ENCODE measurements around the gene COL26A1.

COL26A1 gene

DNA sequence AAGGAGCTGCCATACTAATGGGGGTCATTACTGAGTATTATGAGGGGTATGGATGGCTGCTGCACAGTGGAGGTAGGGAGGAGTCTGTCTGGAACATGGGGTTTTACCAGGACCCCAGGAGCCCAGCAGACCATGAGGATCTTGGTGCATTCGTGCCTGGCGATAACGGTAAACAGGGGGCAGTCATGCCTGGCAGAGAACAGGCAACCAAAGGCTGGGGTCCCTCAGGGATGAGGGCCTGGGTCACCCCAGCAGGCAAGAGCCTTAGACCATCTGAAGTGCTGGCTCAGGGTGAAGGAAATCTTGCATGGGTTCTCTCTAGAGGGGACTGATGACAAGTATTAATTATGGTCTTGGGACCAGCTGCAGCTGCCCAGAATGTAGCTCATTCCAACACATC is 220.3 kb downstream of the COL26A1 start:
- no peak for DNase-seq

DNA sequence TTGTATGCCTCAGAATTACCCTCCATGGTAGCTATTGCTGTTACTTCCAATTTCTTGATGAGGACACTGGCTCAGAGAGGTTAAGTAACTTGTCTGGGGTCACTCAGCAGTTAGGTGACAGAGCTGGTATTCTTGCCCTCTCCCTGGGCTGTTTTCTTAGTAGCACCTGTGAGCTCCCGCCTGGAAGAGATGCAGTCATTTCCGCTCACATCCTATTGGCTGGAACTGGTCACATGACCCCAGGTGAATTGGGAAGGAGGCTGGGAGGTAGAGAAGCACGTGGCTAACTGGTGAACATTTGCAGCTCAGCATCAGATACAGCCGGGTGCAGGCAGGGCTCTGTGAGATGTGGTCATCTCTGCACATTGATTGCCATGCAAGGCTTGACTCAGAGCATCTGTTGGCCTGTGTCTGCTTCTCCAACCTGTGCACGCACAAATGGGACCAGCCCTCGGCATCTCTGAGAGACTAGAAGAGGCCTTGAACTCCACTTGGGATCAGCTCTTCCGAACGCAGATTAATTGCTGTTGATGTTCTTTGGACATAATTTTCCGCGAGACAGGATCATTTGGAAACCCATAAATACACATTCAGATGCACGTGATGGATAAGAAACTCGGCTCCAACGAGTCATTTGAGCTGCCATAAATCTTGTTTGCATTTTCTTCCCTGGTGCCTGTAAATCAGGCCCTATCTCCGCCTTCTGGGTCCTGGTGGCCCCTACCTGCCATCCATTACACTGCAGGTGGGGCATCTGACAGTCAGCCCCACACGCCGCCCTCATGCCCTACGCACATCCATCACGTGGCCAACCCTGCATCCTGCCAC is 223.6 kb downstream of the COL26A1 start:
- DNase-seq, result no peak

DNA sequence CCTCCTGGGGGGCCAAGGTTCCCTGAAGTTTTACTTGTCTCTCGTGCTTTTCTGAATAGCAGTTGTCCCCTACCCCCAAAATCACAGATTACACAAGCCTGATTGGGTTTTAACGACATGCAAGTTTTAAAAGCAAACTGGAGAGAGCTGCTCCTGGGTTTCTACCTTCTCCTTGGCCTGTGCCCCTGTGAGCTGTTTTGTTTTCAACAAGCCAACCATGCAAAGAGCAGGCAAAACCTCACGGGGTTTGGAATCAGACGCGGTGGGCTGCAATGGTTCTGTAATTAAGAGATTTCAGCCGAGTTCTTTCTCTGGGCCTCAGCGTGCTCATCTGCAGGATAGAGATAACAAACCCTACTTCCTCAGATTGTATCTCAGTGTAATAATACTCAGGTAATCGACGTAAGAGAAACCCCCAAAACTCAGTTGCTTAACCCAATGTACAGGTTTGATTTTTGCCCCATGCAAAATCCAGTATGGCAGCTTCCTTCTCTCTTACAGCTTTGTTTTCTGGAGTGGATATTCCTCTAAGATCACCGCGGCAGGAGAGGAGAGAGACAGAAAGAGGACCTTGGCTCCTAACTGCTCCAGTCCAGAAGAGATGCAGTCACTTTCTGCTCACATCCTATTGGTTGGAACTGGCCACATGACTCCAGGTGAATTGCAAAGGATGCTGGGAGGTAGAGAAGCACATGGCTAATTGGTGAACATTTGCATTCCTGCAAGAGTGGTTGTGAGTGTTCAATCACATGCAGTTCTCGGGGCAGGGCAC is 224.4 kb downstream of the COL26A1 start:
- DNase-seq, result no peak

DNA sequence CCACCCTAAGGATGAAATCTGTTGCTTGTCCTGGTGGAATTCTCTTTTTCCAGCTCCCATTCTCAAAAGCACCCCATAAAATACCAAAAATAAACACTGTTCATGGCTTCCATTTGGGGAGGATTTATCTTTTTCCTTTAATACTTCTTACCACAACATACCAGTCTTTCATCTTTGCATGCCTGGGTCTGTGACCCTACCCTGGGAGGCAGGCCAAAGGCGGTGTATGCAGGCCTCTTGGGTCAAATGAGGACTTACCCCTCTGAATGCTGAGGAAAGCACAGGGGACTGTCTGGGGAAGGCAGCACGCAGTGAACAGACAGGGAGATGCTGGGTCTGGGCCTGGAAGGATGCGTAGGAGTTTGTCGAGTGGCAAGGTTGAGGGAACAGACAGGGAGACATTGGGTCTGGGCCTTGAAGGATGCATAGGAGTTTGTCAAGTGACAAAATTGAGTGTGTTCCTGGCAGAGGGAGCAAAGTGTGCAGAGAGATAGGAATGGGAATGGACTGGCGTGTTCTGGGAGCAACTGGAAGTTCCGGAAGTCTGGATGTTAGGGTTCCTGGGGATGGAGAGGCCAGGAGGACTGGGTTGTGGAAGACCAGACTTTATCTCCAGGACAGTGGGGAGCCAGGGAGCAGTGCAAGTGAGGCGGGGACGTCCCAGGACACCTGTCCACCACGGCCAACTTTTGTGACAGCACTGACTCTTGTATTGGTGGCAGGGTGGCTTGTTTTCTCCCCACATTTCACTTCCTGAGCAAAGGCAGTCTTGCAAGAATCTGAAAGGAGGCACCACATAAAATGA is 225.7 kb downstream of the COL26A1 start:
- no peak for DNase-seq

DNA sequence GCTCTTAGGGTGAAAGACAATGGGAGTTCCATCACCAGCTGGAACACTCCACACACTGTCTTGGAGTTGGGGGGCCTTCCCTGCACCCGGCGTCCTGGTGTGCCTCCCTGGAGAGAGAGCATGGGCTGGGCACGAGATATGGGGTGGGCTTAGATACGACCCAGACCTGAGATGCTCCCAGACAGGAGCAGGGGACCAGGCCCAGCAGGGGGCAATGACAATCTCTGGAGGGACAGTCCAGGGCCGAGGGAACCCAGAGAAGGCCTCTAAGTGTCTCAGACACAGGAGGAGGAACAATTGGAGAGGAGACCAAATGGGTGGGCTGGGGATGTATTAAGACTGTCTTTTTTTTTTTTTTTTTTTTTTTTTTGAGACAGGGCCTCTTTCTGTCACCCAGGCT is 226.4 kb downstream of the COL26A1 start:
- no peak for DNase-seq

DNA sequence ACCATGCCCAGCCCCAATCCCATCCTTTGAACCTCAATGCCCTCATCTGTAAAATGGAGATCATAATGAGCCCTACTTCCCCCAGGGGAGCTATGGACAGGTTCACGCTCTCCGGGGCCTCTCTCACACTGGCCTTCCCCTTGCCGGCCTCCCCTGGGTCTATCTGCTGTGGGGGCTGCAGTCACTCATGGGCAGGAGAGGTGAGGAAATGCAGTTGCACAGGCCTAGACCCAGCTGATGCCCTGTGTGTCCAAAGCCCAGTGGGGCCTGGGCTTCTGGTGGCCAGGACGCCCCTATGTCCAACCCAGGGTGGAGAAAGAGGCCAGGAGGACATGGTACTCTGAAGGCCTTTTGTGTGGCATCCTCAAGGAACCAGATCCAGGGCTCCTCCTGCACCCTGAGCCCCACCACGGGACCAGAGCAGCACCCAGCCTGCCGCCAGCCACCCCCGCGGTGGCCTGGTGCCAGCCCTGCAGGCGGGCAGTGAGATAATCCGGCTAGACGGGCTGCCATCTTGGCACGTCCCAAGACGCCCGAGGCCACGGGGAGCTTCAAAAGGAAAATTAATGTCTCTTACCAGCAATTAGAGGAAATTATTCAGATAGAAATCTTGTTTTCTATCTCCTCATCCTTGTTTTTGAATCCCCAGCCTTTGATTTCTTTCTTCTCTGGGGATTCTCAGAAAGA is 227.4 kb downstream of the COL26A1 start:
- DNase-seq, result no peak

DNA sequence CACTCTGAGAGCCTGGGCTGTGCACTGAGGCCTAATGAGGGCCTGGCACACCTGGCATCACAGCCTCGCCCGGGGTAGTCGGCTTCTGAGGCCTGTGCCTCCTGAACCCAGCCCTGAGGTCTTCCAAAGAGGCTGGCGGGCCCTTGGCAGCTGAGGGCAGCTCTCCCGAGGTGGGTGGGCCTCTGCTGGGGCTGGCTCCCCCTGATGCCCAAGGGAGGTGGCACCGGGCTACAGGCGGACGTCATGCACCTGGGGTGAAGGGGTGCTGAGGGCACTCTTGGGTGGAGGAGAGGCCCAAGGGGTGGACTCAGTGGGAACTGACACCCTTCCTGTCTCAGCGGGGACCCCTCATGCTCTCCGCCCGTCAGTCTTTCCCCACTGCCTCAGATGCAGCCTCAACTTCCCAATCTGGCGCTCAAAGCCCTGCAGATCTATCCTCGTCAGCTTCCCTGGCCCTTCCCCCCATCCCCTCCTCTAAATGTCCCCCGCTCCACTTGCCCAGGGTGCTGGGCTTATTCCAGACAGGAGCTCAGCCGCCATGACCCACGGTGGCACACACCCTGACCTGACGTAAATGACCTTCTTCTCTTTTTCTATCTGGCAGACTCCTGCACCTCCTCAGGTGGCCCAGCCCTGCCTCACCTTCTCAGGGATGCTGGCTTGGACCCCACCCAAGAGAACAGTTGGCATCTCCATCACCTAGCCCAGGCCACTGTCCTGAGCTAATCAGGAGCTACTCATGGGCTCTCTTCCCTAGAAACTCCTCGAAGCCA is 228.2 kb downstream of the COL26A1 start:
- no peak for DNase-seq

DNA sequence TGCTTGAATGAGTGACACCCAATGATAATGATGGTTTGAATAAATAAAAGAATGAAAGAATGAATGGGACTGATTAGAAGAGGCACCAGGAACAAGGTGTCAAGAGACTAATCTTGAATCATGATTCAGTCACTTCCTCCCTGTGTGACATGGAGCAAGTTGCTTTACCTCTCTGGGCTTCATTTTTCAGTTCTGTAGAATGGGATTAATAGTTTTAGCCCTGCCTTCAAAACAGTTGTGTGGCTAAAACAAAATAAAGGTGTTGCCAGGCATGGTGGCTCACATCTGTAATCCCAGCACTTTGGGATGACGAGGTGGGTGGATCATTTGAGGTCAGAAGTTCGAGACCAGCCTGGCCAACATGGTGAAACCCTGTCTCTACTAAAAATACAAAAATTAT is 228.8 kb downstream of the COL26A1 start:
- DNase-seq, result no peak

DNA sequence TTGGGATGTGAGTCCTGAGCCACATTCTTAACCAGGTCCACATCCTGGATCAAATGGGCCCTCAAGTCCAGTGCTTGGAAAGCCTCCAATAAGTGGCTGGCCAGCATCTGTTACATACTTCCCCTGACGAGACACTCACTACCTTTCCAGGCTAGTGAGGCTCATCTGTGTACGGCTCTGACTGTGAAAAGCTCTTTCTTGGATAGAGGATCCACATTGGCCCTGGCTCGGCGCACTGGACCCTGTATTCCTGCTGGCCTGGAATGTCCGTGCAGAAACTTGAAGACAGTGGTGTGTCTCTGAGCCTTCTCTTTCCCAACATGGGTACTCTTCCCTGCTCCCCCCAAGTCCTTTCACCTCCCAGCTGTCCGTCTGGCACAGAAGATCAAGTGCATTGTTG is 230.9 kb downstream of the COL26A1 start:
- no peak for DNase-seq

DNA sequence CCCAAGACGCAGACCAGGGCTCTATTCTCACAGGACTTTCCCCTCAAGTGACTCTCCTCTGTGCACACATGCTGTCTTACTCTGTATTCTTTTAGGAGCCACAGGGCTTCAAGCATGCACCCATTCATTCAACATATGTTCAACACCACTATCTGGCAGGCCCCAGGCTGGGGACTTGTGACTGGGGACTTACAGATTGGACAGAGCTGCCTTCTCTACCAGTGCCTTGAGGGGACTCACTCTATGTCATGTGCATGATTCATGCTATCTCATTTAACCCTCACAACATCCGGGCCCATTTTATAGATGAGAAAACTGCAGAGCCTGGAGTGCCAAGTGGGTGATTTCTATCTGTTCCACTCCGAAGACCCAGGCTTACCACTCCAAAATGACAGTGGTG is 232.1 kb downstream of the COL26A1 start:
- DNase-seq, result no peak

DNA sequence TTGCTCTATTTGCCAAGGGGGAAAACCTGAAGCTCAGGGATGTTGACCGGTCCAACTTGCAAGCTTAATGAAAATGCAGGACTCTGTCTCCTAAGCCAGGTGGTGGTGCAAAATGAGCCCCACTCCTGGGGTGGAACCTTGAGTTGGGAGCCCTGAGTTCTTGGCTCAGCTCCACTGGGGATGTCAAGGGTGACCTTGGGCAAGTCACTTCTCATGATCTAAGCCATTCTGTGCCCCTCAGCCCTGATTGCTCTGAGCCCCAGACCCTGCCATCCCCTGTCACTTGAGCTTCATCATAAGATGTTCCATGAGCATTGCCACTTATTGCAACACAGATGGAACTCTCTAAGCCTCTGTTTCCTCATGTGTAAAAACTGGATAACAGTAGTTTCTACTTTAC is 232.6 kb downstream of the COL26A1 start:
- DNase-seq, result no peak

DNA sequence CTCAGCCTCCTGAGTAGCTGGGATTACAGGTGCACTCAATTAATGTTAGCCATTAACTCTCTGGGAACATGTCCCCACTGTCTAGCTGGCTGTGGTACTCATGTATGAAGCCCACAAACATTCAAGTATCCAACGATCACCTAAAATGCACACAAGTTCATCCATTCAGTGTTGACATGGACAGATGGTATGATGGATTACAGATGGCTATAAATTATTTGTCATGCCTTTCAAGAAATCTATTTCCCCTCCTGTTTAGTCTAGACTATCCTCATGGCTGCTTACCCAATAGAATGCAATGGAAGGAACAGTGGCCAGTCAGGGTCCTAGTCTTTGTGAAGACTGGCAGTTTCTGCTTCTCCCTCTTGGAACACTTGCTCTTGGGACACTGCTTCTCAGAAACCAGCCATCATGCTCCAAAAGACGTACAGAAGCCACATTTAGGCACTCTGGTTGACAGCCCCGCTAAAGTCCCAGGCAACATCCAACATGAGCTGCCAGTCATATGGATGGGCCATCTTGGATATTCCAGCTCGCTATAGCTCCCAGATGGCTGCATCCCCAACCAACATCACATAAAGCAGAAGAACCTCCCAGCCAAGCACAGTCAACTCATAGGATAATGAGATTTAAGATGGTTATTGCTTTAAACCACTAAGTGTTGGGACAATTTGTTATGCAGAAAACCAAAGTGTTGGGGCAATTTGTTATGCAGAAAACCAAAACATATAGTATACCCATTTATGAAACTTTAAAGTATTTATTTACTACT is 233.3 kb downstream of the COL26A1 start:
- no peak for DNase-seq

DNA sequence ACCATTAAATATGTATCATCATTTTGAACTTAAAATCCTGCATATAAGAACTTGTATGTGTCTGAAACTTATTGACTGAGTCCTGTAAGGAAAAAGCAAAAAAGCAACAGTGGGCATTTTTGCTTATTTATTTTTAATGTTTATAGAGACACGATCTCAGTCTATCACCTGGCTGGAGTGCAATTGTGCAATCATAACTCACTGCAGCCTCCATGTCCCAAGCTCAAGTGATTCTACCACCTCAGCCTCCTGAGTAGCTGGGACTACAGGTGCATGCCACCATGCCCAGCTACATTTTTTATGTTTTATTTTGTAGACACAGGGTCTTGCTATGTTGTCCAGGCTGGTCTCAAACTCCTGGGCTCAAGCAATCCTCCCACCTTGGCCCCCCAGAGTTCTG is 234.2 kb downstream of the COL26A1 start:
- no peak for DNase-seq

DNA sequence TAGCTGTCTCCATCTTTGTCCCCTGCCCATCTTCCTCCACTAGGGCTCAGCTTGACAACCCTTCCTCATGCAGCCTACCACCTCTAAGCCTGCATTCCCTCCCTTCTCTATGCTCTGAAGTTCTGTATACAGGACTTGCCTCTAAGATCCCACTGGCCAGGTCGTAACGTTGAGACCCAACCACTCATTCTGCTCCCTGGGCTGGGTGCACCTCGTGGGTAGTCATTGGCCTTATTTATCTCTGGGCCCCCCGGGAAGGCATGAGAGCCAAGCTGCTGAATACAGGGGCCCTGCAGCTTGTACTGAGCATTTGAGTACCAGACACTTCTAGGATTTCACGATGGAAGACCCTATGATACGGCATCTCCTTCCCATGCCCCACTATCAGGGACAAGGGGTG is 235.3 kb downstream of the COL26A1 start:
- no peak for DNase-seq

DNA sequence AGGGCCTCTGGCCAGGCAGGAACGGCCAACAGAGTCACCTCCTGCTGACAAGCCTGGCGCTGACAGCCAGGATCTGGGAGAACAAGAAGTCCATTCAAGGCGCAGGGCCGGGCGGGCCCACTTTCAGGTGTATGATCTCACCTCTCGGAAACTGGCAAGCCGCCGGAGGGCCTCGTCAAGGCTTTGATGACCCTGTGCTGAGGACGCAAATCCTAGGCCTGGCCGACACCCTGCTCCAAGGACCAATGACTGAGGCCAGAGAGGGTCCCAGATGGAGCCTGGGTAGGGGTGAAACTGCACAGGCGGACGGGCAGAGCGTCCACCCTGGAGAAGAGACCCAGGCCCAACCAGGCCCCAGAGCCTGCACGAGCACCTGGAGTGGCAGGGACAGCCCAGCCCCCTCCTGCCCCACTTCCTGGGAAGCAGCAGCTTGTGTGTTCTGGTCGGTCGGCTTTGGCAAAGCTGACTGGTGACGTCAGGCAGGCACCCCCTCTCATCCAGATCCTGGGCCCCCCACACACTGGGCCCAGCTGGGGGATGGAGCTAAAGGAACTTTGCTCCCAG is 235.8 kb downstream of the COL26A1 start:
- DNase-seq, result no peak

DNA sequence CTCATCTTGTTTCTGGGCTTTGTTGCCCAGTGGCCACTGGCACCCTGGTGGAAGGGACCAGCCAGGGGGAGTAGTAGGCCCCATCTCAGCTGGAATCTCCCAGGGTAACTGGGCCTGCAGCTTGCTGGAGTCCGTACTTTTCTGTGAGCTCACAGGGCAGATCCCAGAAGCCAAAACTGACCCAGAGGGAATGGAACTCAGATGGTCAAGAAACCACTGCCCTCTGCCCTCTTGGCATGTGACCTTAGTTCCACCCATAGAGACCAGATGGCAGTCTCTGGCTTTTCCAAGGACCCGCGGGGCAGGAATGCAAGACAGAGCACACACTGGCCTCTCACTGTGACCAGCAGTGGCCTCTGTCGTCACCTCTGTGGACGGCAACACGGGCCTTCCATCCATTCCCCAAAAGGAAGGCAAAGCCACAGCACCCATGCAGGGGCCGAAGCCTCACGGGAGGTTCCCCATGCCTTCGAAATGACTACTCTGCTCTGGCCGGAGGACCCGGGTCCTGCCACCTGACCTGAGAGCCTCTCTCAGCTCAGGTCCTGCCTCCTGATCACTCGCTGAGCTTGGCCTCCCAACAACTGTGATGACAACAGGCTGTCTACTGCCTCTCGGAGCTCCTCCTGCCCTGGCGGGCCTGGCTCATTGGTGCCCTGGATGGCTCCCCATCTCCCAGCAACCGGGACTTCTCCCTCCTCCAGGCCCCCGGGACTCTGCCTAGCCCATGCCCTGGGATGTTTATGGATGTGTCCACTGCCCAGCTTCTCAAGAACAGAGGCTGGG is 236.5 kb downstream of the COL26A1 start:
- no peak for DNase-seq

DNA sequence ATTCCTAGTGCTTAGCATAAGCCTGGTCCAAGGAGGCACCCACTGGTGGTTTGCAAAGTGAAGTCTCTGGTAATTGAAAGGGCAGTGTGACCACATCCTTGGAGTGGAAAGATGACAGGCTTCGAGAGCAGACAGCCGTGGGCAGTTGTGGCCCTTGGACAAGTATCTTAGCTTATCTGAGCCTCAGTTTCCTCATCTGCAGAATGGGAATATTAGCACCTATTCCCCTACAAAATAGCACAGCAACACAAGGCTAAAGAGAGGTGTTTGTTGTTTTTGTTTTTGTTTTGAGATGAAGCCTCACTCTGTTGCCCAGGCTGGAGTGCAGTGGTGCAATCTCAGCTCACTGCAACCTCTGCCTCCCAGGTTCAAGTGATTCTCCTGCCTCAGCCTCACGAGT is 237.1 kb downstream of the COL26A1 start:
- no peak for DNase-seq

DNA sequence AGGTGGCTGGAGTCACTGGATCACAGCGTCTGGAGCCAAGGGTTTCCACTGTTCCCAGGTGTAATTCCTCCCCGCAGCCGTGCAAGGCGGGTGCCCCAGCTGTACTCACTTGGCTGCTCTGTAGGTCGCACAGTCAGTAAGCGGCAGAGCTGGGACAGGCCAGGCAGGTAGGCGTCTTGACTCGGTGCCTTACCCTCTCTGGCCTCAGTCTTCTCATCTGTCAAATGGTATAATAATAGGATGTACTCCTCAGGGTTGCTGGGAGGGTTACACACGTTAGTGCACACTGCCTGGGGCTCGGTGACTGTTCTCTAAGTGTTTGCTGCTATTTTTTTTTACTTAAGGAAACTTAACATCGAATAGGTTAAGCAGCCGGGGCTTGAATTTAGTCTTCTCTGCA is 239.4 kb downstream of the COL26A1 start:
- no peak for DNase-seq

DNA sequence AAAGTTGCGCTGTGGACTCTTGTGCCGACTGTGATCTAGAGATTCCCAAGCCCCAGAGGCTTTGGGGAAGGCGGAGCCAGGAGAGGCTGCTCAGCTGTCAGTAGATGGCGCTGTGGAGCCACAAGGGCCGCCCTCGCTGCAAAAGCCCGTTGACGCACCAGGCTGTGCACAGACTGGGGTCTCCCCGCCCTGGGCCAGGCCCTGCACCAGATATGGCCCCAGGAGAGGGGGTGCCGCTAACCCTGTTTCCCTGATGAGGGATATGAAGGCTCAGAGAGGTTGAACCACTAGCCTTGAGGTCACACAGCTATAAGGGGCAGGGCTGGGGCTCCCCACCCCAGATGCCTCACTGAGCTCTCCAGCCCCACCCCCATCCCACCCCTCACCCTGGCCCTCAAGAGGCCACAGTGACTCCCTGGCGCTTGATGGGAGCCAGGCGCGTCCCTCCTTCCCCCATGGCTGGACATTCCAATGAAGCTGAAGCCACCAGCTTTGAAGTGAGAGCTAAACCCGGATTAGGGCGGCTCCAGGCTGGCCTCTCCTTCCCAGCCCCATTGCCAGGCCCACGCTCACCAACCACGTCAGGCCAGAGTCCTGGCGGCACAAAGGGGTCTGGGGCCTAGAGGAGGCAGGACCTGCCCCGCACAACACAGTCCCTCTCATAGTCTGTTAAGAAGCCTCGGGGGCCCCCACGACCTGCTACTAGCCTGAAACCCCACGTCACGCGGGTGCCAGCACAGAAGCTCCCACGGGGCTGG is 240.0 kb downstream of the COL26A1 start:
- DNase-seq, result peak; percentile 73 to 80

Data from stimulated activated CD4-positive, alpha-beta T cell treated with anti-CD3 and anti-CD28 coated beads, Interleukin-2, amount 100 ng/mL, for 24 hours (primary cell).